Omental fat pad (tissue), 4 donors: ENCODE measurements around the gene PFKL. TPM values are rescaled to one million over a fixed set of nuclear protein-coding genes. Genes with fewer than 3 reads are reported as not detected.

ENCODE experiments used
- ATAC-seq: fragments of 150-250 bp; one replicate; pipeline ENCODE4 v1.9.1; 2016; ENCODE audit warnings: mild to moderate bottlenecking, moderate library complexity; ENCODE audit not compliant: low FRiP score
- DNase-seq: peaks from one replicate; pipeline ENCODE4 v3.0.0-alpha.2; 2019; ENCODE audit warnings: low spot score
- total RNA-seq, 4 donors: library from RNA; depleted of rRNA; stranded (reverse); fragments of >200 nt; gene quantifications; one replicate each; pipeline ENCODE4 v1.1.0, GENCODE V29; 2016
- TF ChIP-seq, protein P1 (sequence below), 3 donors: fragments of 450-650 bp; IDR thresholded peaks; one replicate each; pipeline ENCODE4 v1.5.1; 2016 to 2017; ENCODE audit warnings: antibody characterized with exemption in 3 of 3, mild to moderate bottlenecking in 3 of 3, moderate library complexity in 2 of 3

The PFKL gene
- total RNA-seq, 4 donors from 2014 or later, result 75.7 to 114 (median 104) TPM

DNA sequence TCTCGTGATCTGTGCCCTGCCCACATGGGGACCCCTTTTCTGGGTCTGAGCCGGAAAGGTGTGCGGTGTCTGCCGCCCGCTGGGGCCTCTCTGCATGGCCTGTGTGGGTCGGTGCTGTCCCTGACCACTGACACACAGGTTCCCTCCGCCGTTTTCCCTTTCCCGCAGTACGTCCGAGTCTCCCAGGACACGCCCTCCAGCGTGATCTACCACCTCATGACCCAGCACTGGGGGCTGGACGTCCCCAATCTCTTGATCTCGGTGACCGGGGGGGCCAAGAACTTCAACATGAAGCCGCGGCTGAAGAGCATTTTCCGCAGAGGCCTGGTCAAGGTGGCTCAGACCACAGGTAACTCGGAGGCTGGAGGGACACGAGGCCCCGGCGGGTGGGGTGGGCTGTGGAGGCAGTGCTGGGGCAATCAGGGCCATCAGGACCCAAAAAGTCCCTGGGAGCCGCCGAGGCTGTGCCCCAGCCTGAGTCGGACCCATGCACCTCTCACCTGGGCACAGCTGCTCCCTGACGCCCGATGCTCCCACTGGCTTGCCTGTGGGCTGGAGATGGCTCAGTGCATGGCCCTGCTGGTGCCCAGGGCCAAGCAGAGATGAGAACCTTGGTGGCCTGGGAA is 66.8 kb downstream of the PFKL start:
- ATAC-seq, result no peak
- no peak for DNase-seq

DNA sequence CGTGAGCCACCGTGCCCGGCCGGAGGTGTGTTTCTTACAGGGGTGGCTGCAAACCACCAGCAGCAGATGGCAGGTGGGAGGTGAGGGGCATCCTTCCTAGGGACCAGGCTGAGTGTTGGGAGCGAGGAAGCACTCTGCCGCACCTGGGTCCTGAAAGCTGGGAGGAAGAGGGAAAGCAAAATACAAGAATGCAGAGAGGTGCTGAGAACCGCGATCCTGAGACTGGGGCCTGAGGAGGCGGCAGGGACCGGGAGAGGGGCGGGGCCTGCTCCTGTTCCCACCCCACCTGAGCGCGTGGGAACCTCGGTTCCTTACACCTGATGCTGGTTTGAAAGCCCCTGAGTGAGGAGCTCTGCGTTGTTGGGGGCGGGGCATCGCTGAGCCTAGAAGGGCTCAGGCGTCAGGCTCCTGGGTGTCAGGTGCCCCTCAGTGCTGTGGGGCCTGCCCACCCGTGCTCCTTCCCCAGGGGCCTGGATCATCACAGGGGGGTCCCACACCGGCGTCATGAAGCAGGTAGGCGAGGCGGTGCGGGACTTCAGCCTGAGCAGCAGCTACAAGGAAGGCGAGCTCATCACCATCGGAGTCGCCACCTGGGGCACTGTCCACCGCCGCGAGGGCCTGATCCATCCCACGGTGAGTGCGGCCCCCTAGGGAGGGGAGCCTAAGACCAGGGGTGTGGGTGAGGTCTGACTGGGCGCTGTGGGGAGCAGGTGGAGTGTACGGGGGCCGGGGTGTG is 69.0 kb downstream of the PFKL start:
- TF ChIP-seq, protein P1, sequence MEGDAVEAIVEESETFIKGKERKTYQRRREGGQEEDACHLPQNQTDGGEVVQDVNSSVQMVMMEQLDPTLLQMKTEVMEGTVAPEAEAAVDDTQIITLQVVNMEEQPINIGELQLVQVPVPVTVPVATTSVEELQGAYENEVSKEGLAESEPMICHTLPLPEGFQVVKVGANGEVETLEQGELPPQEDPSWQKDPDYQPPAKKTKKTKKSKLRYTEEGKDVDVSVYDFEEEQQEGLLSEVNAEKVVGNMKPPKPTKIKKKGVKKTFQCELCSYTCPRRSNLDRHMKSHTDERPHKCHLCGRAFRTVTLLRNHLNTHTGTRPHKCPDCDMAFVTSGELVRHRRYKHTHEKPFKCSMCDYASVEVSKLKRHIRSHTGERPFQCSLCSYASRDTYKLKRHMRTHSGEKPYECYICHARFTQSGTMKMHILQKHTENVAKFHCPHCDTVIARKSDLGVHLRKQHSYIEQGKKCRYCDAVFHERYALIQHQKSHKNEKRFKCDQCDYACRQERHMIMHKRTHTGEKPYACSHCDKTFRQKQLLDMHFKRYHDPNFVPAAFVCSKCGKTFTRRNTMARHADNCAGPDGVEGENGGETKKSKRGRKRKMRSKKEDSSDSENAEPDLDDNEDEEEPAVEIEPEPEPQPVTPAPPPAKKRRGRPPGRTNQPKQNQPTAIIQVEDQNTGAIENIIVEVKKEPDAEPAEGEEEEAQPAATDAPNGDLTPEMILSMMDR (IDR thresholded peaks at IDR 0.05), result no peak
- DNase-seq, result no peak
- ATAC-seq, result no peak

More for the DNA sequence above, 66.8 kb downstream of the PFKL start:
- TF ChIP-seq, protein P1 (IDR thresholded peaks at IDR 0.05), result no peak

DNA sequence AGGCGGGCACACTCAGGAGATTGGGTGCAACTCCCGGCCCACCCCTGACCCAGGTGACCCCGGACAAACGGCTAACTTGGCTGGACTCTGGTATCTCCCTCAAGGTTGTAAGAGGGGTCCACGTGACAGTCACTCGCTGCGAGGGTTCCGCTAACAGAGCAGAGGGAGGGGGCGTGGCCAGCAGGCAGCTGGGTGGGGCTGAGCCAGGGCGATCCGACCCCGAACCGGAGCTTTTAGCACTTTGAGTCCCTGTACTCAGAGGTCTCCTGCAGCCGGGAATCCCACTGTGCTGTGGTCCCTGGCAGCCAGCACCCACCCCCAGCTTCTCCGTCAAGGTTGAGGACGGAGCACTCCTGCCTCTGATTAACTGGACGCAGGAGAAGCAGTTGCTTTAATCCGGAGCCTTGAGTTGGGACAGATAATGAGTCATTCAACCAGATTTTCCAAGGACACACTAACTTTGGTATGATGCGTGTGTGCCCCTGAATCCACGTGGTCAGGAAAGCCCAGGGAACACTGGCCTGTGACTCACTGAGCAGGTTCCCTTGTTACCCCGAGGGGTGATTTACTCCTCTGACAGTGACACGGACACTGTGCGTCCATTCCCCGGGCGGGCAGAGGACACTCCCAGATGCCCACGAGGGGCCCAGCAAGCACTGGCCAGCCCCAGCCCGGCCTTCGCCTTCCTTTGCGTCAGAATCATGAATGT is 70.3 kb downstream of the PFKL start:
- ATAC-seq, result peak; percentile 51
- TF ChIP-seq, protein P1 (IDR thresholded peaks at IDR 0.05), result no peak
- no peak for DNase-seq

DNA sequence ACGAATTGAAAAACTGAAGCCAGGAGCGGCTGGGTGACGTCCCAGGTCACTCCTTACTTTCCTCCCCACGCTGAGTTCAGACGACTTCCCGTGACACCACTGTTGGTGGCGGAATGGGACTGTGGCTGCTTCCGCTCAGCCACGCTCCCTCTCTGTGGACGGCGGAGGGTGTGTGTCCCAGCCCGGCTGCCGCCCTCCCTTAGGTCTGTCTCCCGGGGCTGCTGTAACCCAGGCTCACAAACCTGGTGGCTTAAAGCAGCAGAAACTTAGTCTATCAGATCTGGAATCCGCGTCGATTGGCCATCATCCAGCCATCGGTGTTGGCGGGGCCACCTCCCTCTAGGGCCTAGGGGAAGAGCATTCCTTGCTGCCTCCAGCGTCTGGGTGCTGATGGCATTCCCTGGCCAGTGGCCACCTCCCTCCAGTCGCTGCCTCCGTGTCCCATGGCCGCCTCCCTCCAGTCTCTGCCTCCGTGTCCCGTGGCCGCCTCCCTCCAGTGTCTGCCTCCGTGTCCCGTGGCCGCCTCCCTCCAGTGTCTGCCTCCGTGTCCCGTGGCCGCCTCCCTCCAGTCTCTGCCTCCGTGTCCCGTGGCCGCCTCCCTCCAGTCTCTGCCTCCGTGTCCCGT is 71.0 kb downstream of the PFKL start:
- ATAC-seq (no peak), DNase-seq (no peak)
- TF ChIP-seq, protein P1 (IDR thresholded peaks at IDR 0.05), result no peak

- DNase-seq (no peak), ATAC-seq (no peak)
- TF ChIP-seq, protein P1 (IDR thresholded peaks at IDR 0.05), result no peak
Measured at GRCh38 chr21:44371596-44371995, 71.7 kb downstream of the PFKL start.

DNA sequence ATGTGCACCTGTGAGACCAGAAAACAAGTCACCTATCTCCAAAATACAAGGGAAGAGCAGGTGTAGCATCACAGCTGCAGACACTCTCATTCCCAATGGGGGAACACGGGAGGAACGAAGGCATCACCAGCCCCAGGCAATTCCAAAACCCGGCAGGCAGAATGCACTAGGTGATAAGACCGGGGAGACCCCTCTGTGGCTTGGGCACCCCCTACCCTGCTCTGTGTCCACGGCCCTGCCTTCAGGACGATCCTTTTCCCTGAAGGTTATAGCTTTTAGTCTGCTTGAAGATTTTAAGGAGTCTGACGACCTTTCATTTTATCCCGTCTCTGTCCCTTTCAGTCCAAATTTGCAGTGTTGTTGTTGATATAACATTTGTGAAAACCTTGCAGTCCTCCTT is 72.8 kb downstream of the PFKL start:
- TF ChIP-seq, protein P1 (IDR thresholded peaks at IDR 0.05), result no peak
- no peak for ATAC-seq
- DNase-seq, result no peak
